ENCODE data around the gene S100A7.

DNA sequence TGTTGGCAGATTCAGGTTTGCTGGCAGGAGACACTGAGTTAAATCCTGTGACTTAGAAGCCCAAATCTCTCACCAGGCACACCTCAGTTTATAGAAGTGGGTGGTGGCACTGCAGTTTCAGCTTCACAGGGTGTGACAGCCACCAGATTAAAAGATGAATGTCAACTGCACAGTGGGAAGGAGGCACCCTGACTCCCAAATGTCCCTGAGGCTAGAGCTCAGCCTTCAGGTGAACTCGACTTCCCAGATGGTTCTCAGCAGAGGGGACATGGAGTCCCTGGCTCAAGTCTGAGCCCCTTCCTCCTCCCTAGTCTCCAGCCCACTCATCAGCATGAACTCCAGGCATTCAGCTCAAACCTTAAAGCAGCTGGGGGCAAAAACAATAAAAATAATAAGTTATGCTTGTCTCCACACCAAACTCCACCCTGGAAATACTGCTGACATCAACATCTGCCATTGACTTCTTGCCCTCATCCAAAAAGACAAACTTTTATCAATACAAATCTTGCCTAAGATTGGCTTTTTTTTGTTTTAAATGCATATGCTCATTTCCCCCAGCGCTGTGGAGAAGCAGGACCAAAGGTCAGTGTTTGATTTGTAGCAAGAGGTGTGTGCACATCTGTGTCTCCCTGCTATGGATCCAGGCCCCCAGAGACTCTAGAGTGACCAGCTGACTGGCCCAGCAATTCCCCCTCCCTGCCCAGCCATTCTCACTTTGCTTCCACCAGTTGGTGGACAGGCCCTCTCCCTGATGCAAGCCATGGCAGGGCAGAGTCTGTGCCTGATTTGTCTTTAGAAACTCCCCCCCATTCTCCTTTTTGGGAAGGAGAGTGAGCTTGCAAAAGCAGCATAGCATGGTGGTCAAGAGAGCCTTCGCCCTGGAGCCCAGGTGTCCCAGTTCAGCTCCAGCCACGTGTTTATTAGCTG is 18.5 kb upstream of the S100A7 start:
- TF ChIP-seq CTCF (IDR thresholded peaks at IDR 0.05) (no peak), ZFX (IDR thresholded peaks at IDR 0.05; ENCODE audit: borderline replicate concordance) (no peak)
